GM23338 (cell line): ENCODE data around the gene KCNMA1.

Source experiments
- CREB1 ChIP-seq: fragments of 250-450 bp; sonication (Bioruptor Pico); IDR thresholded peaks from 2 replicates; pipeline ENCODE4 v1.5.0; 2020; ENCODE audit warnings: low read depth, mild to moderate bottlenecking, moderate library complexity
- CTCF ChIP-seq, 2 experiments: fragments of 200-600 bp in 1 of 2; sonication (generic) in 1 of 2; conservative IDR thresholded peaks; 2 replicates each; pipeline versions ENCODE4 v1.5.1 to v1.6.1; 2016 to 2017; ENCODE audit warnings: antibody characterized with exemption in 2 of 2, low read depth in 2 of 2, mild to moderate bottlenecking in 2 of 2, moderate library complexity in 1 of 2
- EZH2 ChIP-seq: fragments of 200-600 bp; sonication (generic); IDR thresholded peaks from one replicate; pipeline ENCODE4 v1.8.0; 2017; ENCODE audit warnings: antibody characterized with exemption, mild to moderate bottlenecking, low read depth; ENCODE audit not compliant: unreplicated experiment
- EZH2phosphoT487 ChIP-seq: fragments of 200-600 bp; sonication (generic); IDR thresholded peaks from one replicate; pipeline ENCODE4 v1.8.1; 2018; ENCODE audit warnings: antibody characterized with exemption; ENCODE audit not compliant: unreplicated experiment
- NANOG ChIP-seq: IDR thresholded peaks from 2 replicates; pipeline ENCODE4 v1.6.1; 2016; ENCODE audit warnings: antibody characterized with exemption, borderline replicate concordance
- POLR2AphosphoS5 ChIP-seq: IDR thresholded peaks from 2 replicates; pipeline ENCODE4 v1.6.1; 2016; ENCODE audit warnings: antibody characterized with exemption, low read depth
- REST ChIP-seq: IDR thresholded peaks from one replicate; pipeline ENCODE4 v1.6.1; 2018; ENCODE audit warnings: antibody characterized with exemption; ENCODE audit not compliant: unreplicated experiment

GRCh38 chr10:76982671-76983070, 654.9 kb downstream of the KCNMA1 start:
- TF ChIP-seq CTCF (conservative IDR thresholded peaks at IDR 0.05; ENCODE audit: low read depth in 2 of 2) (no peak), EZH2 (no peak), POLR2AphosphoS5 (no peak), CREB1 (no peak), NANOG (no peak), EZH2phosphoT487 (no peak), REST (no peak)
